GM21576 (cell line): ENCODE data around the gene C2CD4C.
"Not testable (repeated sequence)": the region's sequence is repeated elsewhere in the genome, so short reads cannot be mapped to it uniquely, and the experiment has no call there.

Experiments
- ATAC-seq: cut with Tn5 transposase; IDR thresholded peaks from one replicate; pipeline ENCODE4 v1.9.1; 2021; ENCODE audit warnings: mild to moderate bottlenecking, moderate library complexity; ENCODE audit not compliant: unreplicated experiment

C2CD4C gene

GRCh38 chr19:369876-370275 lies 39.1 kb downstream of the C2CD4C start:
- ATAC-seq, result no peak

- no peak for ATAC-seq
Observed at GRCh38 chr19:369256-369655, 39.7 kb downstream of the C2CD4C start.

GRCh38 chr19:368630-369024 lies 40.3 kb downstream of the C2CD4C start:
- ATAC-seq, result no peak

GRCh38 chr19:367963-368629 lies 40.9 kb downstream of the C2CD4C start:
- ATAC-seq, result no peak

GRCh38 chr19:367561-367960 lies 41.4 kb downstream of the C2CD4C start:
- no peak for ATAC-seq

GRCh38 chr19:366951-367350 lies 42.0 kb downstream of the C2CD4C start:
- no peak for ATAC-seq

GRCh38 chr19:366205-366783 lies 42.7 kb downstream of the C2CD4C start:
- no peak for ATAC-seq

GRCh38 chr19:364496-365287 lies 44.3 kb downstream of the C2CD4C start:
- no peak for ATAC-seq

GRCh38 chr19:362683-363082 lies 46.3 kb downstream of the C2CD4C start:
- no peak for ATAC-seq

- ATAC-seq, result no peak
Observed at GRCh38 chr19:362154-362553, 46.8 kb downstream of the C2CD4C start.

- no peak for ATAC-seq
Observed at GRCh38 chr19:359653-359925, 49.4 kb downstream of the C2CD4C start.

- not testable (repeated sequence) for ATAC-seq
Observed at GRCh38 chr19:355536-355935, 53.4 kb downstream of the C2CD4C start.
